ENCODE measurements around the gene FCHSD2.

DNA sequence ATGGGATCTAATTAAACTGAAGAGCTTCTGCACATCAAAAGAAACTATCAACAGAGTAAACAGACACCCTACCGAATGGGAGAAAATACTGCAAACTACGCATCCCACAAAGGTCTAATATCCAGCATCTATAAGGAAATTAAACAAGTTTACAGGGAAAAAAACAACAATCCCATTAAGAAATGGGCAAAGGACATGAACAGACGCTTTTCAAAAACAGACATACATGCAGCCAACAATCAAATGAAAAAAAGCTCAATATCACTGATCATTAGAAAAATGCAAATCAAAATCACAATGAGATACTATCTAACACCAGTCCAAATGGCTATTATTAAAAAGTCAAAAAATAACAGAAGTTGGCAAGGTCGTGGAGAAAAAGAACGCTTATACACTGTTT, 117.5 kb downstream of the FCHSD2 start:
- TF ChIP-seq, protein P1, sequence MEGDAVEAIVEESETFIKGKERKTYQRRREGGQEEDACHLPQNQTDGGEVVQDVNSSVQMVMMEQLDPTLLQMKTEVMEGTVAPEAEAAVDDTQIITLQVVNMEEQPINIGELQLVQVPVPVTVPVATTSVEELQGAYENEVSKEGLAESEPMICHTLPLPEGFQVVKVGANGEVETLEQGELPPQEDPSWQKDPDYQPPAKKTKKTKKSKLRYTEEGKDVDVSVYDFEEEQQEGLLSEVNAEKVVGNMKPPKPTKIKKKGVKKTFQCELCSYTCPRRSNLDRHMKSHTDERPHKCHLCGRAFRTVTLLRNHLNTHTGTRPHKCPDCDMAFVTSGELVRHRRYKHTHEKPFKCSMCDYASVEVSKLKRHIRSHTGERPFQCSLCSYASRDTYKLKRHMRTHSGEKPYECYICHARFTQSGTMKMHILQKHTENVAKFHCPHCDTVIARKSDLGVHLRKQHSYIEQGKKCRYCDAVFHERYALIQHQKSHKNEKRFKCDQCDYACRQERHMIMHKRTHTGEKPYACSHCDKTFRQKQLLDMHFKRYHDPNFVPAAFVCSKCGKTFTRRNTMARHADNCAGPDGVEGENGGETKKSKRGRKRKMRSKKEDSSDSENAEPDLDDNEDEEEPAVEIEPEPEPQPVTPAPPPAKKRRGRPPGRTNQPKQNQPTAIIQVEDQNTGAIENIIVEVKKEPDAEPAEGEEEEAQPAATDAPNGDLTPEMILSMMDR (conservative IDR thresholded peaks at IDR 0.05; ENCODE audit: low read depth, low read length), result no peak
- no peak for TF ChIP-seq EZH2phosphoT487 (IDR thresholded peaks at IDR 0.05; ENCODE audit: borderline replicate concordance, low read length)
